ENCODE results near the gene MCHR1. TPM values are rescaled to one million over a fixed set of nuclear protein-coding genes. Genes with fewer than 3 reads are reported as not detected.

MCHR1 gene
- total RNA-seq, 1 experiment from 2014 or later, result 1.0 TPM

DNA sequence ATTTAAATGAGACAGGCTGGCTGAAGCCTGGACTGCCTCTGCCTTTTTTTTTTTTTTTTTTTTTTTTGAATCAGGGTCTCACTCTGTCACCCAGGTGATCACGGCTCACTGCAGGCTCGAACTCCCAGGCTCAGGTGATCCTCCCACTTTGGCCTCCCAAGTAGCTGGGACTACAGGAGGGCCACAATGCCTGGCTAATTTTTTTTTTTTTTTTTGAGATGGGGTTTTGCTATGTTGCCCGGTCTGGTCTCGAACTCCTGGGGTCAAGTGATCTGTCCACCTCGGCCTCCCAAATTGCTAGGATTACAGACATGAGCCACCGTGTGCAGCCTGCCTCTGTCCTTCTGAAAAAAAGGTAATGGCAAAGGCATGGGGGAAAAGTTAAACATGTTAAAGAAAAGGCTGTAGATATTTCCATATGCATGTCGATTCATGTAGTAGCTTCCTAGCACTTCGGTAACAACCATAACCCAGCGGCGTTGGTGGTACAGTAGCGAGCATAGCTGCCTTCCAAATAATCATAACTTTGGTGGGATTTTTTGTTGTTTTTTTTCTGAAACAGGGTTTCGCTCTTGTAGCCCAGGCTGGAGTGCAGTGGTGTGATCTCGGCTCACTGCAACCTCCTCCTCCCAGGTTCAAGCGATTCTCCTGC, 48.8 kb downstream of the MCHR1 start (continued):
- TF ChIP-seq, protein P1, sequence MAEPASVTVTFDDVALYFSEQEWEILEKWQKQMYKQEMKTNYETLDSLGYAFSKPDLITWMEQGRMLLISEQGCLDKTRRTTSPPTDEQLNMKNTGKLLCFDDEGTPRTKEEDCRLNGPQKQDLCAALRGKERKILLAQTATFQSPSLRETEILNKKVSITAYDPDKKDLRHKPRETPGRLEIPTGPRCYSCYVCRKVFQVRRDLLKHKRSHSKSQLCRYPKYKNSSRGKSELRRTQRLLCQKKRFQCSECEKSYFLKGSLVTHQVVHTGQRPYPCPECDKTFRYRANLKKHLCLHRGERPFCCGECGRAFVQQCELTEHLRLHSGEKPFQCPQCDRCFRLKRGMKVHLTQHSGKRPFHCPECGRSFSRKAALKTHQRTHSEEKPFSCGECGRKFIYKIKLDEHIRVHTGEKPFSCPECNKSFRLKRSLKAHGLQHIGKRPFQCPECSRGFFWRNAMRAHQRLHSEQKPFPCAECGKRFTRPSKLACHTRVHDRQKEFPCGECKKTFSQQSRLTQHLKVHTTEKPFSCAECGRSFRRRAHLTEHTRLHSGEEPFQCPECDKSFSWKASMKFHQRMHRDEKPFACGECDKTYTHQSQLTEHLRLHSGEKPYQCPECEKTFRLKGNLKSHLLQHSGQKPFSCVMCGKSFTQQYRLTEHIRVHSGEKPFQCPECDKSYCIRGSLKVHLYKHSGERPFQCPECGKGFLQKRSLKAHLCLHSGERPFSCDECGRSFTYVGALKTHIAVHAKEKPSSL (CRISPR knock-in tag; conservative IDR thresholded peaks at IDR 0.05), result no peak
- TF ChIP-seq ZBTB21 (CRISPR knock-in tag; IDR thresholded peaks at IDR 0.05; ENCODE audit: borderline replicate concordance) (no peak), TEAD1 (CRISPR knock-in tag; IDR thresholded peaks at IDR 0.05) (no peak), NFE2L1 (CRISPR knock-in tag; IDR thresholded peaks at IDR 0.05) (no peak)

GRCh38 chr22:40728731-40729189, 49.5 kb downstream of the MCHR1 start:
- Mint-ChIP-seq H3K27me3 (ENCODE audit: low read depth) (no peaks in the 10 kb centered on the region), H3K4me1 (peaks cover 45% of the 10 kb centered on the region), H3K36me3 (peaks cover 2% of the 10 kb centered on the region; the same call in 1 of the 2 replicates), H3K9me3 (peaks cover 13% of the 10 kb centered on the region), H3K4me3 (no peak overlapping the region), H3K27ac (peak overlapping the region; percentile 83)
- ATAC-seq, result no peak
- TF ChIP-seq GRHL2 (CRISPR knock-in tag; IDR thresholded peaks at IDR 0.05; ENCODE audit: insufficient replicate concordance, severe bottlenecking) (no peak), ARID4B (CRISPR knock-in tag; IDR thresholded peaks at IDR 0.05; ENCODE audit: borderline replicate concordance) (no peak), EMX1 (CRISPR knock-in tag; IDR thresholded peaks at IDR 0.05) (no peak), ZBTB21 (CRISPR knock-in tag; IDR thresholded peaks at IDR 0.05; ENCODE audit: borderline replicate concordance) (no peak), CBFB (CRISPR knock-in tag; IDR thresholded peaks at IDR 0.05; ENCODE audit: low read depth) (no peak)
- ChIA-PET CTCF (interaction anchor here (1.7 kb wide), 1 partner anchor 46 kb away, joined by 9 read pairs; no protein-coding TSS in a partner anchor), POLR2A (interaction anchor here (1.2 kb wide), 1 partner anchor 14 kb away, joined by 3 read pairs; no protein-coding TSS in a partner anchor)
- DNase-seq (ENCODE audit: low spot score), result no peak

GRCh38 chr22:40729284-40729683, 50.0 kb downstream of the MCHR1 start:
- TF ChIP-seq SMAD3 (CRISPR knock-in tag; IDR thresholded peaks at IDR 0.05; ENCODE audit: borderline replicate concordance) (no peak), MLX (CRISPR knock-in tag; IDR thresholded peaks at IDR 0.05) (no peak), ESRRA (CRISPR knock-in tag; IDR thresholded peaks at IDR 0.05; ENCODE audit: borderline replicate concordance) (no peak), TEAD1 (CRISPR knock-in tag; IDR thresholded peaks at IDR 0.05) (no peak), TP53 (CRISPR knock-in tag; IDR thresholded peaks at IDR 0.05) (no peak), ZNF232 (CRISPR knock-in tag; IDR thresholded peaks at IDR 0.05) (no peak), ZNF121 (CRISPR knock-in tag; IDR thresholded peaks at IDR 0.05) (no peak), ZNF317 (CRISPR knock-in tag; IDR thresholded peaks at IDR 0.05; ENCODE audit: borderline replicate concordance, low read depth) (no peak)

More at GRCh38 chr22:40729284-40729683, 50.0 kb downstream of the MCHR1 start:
- POLR2A ChIA-PET, result interaction anchor here (1.2 kb wide), 1 partner anchor 15 kb away, joined by 3 read pairs; no protein-coding TSS in a partner anchor
- DNase-seq (ENCODE audit: low spot score) (no peak), ATAC-seq (no peak)
- peaks cover 2% of the 10 kb centered on the region; the same call in 1 of the 2 replicates for H3K36me3 Mint-ChIP-seq
- H3K27me3 Mint-ChIP-seq (ENCODE audit: low read depth), result no peaks in the 10 kb centered on the region
- no peak overlapping the region for H3K4me3 Mint-ChIP-seq
- no peak overlapping the region for H3K27ac Mint-ChIP-seq
- peaks cover 16% of the 10 kb centered on the region for H3K9me3 Mint-ChIP-seq
- H3K4me1 Mint-ChIP-seq, result peaks cover 47% of the 10 kb centered on the region
- CTCF ChIA-PET, result interaction anchor here (1.7 kb wide), 1 partner anchor 46 kb away, joined by 9 read pairs; no protein-coding TSS in a partner anchor

Other genes with a start within 250 kb of the MCHR1 start
- gene MRTFA, start 42.8 kb upstream of the MCHR1 start, total RNA-seq (2021), result 39.7 to 49.8 TPM (median 48.4 TPM) in 3 replicates
- 22.0 to 29.6 TPM (median 25.2 TPM) in 3 replicates for gene SLC25A17, start 139.9 kb downstream of the MCHR1 start, total RNA-seq (2021)
- 289 to 303 TPM (median 291 TPM) in 3 replicates for gene ST13, start 177.2 kb downstream of the MCHR1 start, total RNA-seq (2021)
- gene XPNPEP3, start 177.7 kb downstream of the MCHR1 start, total RNA-seq (2021), result 25.9 to 28.2 TPM (median 27.5 TPM) in 3 replicates
- gene DNAJB7, start 182.6 kb downstream of the MCHR1 start, total RNA-seq (2021), result not detected in 3 replicates